NOMO-1 treated with dmso at 0.1 percent for 144 hours (cell line): Measurements from ENCODE around the gene NRAS.

Experiments used
- DNase-seq: peaks from one replicate; lab custom pipeline; 2025; ENCODE audit not compliant: unreplicated experiment; lab: John Stamatoyannopoulos, UW

The NRAS gene

GRCh38 chr1:114728553-114728952 is 12.0 kb upstream of the NRAS start:
- no peak for DNase-seq

- no peak for DNase-seq
Observed at GRCh38 chr1:114725230-114725629, 8.7 kb upstream of the NRAS start.

DNA sequence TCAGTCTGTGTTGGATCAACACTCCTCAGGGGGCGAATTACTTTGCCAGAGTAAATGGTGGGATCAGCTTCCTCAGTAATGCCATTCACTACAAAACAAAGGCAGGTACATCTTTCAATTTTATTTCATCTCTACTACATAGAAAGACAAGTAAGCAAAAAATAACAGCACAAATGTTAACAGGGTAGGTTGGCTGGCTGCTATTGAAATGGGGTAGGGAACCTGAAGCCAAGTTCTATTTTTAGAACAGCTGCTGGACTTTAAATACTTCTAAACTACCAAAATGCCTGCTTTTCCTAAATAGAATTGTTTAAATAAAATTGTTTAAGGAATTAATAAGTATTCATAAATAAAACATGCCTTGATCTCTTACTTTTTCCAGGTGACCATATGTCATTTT is 7.3 kb upstream of the NRAS start:
- DNase-seq: no peak

GRCh38 chr1:114723457-114723856 is 6.9 kb upstream of the NRAS start:
- no peak for DNase-seq

- DNase-seq: no peak
Observed at GRCh38 chr1:114720492-114720891, 3.9 kb upstream of the NRAS start.

- no peak for DNase-seq
Observed at GRCh38 chr1:114719424-114719787, 2.8 kb upstream of the NRAS start.

GRCh38 chr1:114718661-114719423 is 2.3 kb upstream of the NRAS start:
- DNase-seq: no peak

DNA sequence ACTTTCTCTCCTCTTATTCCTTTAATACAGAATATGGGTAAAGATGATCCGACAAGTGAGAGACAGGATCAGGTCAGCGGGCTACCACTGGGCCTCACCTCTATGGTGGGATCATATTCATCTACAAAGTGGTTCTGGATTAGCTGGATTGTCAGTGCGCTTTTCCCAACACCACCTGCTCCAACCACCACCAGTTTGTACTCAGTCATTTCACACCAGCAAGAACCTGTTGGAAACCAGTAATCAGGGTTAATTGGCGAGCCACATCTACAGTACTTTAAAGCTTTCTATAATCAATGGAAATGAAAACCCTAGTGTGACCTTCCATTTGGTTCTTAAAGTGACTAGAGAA is 643 bp downstream of the NRAS start:
- no peak for DNase-seq

- no peak for DNase-seq
Observed at GRCh38 chr1:114712977-114713376, 3.6 kb downstream of the NRAS start.

GRCh38 chr1:114710360-114710759 is 6.2 kb downstream of the NRAS start:
- DNase-seq: no peak

GRCh38 chr1:114707604-114708003 is 9.0 kb downstream of the NRAS start:
- DNase-seq: no peak

GRCh38 chr1:114703242-114703641 is 13.3 kb downstream of the NRAS start:
- DNase-seq: no peak

DNA sequence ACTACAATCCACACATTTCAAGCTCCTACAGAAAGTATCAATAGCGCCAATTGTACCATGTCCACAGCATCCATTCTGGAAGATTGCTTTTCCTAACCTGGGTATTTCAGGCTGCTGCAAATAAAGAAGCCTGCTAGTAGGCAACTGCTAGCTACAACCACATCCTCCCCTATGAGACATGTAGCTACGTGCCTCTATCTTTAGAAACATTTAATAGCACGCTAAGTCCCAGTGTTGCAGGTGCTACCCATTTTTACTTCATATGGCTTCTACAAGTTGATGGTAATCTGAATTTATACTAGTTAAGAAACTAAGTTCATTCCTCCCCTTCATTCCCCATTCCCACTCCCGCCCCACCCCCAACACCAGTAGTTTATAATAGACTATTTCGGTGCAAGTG is 13.8 kb downstream of the NRAS start:
- no peak for DNase-seq

DNA sequence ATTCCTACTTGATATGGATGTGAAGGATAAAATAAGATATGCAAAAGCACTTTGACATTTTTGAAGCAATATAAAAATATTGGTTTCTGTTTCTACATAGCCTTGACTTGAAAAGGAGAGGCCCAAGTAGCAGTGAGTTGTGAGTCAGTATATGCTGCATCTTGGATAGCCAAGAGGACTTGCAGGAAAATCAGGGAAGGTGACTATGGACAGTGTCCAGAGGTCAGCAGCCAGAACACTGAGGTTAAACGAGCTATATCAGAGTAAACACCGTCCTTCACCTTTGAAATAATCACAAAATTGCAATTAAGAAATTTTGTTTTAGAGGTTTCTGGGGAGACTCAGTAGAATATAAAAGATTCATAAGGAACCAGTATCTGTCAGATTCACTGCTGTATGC is 14.6 kb downstream of the NRAS start:
- no peak for DNase-seq

GRCh38 chr1:114700036-114700600 is 16.5 kb downstream of the NRAS start:
- DNase-seq: no peak

DNA sequence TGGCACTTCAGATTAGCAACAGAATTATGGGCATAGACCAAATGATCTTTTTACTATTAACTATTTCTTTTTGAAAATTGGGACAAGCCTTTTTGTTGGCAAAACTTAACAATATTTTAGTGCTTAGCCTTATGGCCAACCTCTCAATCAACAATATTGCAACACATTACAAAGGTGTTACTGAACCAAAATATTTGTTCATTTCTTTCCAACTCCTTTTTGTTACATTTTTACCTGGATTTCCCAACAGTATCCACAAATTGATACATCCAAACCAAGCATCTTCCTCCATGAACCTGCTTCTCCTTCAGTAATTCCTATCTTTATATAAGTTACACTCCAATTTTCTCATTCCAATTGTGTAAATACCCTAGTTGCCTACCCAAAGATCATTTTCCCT is 19.8 kb downstream of the NRAS start:
- DNase-seq: no peak

DNA sequence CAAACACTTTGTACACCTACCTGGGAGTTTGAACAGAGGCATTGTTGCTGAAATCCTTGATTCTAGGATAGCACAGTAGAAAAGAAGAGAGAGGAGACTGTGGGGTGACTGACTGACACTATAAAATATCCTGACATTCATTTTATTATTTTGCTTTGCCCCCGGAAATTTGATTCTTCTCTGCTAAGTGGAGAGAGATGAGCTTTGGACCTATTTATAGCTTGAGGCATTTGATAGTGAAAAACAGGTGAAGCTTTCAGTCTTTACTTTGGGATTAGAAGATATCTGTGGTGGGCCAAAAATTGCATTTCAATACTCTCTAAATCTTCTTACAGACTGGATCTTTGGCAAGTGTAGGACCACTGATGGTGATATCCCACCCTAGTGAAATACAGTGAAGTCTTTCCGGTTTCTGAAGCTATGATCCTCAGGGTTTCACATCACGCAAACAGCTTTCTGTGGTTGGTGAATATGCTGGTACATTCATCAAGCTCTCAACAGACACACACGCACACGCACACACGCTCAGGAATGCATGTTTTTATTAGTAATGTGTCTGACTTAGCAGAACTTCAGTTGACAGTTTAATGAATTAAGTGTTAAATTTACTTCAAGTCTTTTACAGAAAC is 21.0 kb downstream of the NRAS start, which contains the start of gene AMPD1:
AMPD1 (minus strand) TSS at position 117 of the 629 bp plus-strand sequence; CDS start at position 42, 75 bp downstream.
- DNase-seq: no peak

DNA sequence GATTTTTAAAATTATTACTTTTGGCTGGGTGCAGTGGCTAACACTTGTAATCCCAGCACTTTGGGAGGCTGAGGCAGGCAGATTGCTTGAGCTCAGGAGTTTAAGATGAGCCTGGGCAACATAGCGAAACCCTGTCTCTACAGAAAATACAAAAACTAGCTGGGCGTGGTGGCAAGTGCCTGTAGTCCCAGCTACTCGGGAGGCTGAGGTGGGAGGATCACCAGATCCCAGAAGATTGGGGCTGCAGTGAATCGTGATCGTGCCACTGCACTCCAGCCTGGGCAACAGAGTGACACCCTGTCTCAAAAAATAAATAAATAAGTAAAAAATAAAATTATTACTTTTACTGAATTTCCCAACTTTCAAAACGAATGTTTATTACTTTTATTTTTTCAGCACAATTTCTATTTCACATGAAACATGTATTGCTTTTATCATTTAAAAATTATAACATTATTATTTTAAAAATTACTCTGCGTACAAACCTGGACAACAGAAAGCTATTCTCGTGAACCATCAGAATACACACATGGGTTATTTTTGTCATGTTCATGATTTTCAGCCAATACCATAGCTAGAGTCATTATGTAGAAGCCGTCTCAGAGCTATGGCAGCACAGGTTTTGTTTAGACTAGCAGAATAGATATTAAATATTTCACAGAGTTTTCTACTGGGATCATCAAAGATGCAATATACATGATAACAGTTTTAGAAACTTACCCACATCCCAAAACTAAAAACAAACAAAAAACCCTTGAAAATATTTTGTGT is 21.8 kb downstream of the NRAS start:
- DNase-seq: no peak

GRCh38 chr1:114692947-114693346 is 23.6 kb downstream of the NRAS start:
- no peak for DNase-seq

GRCh38 chr1:114691061-114691460 is 25.5 kb downstream of the NRAS start:
- DNase-seq: no peak

DNA sequence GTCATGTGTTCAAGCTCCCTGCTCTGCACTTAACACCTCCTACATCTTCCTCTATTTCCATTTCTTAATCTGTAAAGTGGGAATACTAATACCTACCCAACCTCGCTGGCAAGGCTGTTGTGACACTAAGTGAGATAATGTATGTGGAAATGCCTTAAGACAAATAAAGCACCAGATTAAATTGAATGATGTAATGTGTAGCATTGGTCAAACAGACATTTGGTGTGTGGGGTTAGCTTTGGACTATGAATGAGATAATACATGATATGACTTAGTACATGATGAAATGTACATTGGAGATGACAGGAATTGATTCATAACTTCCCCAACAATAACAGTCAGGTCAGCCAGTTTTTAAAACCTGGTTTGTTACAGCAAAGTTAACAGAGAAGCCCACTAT is 26.4 kb downstream of the NRAS start:
- DNase-seq: no peak

GRCh38 chr1:114688526-114688925 is 28.0 kb downstream of the NRAS start:
- DNase-seq: no peak
